Measurements from ENCODE around the gene SPTSSA. TPM values are rescaled to one million over a fixed set of nuclear protein-coding genes. Genes with fewer than 3 reads are reported as not detected.
"Not testable (repeated sequence)": the region's sequence is repeated elsewhere in the genome, so short reads cannot be mapped to it uniquely, and the experiment has no call there.

Gene SPTSSA
- total RNA-seq, 1 donor from 2014 or later = 17.4 TPM

DNA sequence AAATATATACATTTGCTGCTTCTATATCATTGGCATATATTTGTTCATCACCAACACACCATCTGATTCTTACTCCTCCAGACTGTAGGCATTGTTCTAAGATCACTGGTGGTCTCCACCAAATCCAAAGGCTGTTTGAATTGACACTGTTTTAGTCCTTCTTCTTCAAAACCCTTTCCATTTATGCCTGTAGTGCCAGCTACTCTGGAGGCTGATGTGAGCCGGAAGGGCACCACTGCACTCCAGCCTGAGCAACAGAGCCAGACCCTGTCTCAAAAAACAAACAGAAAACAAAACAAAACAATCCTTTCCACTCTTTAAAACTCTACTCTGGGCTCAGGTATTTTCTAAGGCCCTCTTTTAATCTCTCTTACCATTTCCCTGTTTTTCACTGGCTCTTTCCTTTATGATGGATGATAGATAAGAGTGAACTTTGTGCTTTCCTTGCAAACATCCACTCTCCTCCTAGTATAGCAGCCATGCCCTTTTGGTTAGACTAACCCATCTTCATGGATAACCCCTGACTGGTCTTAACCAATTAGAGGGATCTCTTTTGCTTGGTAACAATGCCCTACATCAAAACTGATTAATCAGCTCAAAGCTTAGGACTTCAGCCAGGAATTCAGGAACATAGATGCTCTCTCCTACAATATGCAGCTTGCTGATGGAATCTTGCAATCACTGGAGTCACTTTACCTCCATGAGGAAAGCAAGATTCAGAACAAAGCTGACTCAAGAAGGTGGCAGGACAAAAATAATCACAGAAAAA, 24.9 kb downstream of the SPTSSA start:
- H3K27ac Mint-ChIP-seq = peak overlapping the region; percentile 15
- no peak overlapping the region for H3K4me3 Mint-ChIP-seq (ENCODE audit: low read depth)
- no peaks in the 10 kb centered on the region for H3K27me3 Mint-ChIP-seq
- TF ChIP-seq, protein P1, sequence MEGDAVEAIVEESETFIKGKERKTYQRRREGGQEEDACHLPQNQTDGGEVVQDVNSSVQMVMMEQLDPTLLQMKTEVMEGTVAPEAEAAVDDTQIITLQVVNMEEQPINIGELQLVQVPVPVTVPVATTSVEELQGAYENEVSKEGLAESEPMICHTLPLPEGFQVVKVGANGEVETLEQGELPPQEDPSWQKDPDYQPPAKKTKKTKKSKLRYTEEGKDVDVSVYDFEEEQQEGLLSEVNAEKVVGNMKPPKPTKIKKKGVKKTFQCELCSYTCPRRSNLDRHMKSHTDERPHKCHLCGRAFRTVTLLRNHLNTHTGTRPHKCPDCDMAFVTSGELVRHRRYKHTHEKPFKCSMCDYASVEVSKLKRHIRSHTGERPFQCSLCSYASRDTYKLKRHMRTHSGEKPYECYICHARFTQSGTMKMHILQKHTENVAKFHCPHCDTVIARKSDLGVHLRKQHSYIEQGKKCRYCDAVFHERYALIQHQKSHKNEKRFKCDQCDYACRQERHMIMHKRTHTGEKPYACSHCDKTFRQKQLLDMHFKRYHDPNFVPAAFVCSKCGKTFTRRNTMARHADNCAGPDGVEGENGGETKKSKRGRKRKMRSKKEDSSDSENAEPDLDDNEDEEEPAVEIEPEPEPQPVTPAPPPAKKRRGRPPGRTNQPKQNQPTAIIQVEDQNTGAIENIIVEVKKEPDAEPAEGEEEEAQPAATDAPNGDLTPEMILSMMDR (IDR thresholded peaks at IDR 0.05; ENCODE audit: unreplicated experiment) = no peak
- peaks cover 6% of the 10 kb centered on the region for H3K9me3 Mint-ChIP-seq (ENCODE audit: low read depth)
- DNase-seq (ENCODE audit: low spot score, unreplicated experiment) = no peak
- H3K36me3 Mint-ChIP-seq (ENCODE audit: insufficient read depth) = peaks cover 8% of the 10 kb centered on the region
- H3K4me1 Mint-ChIP-seq (ENCODE audit: low read depth) = peaks cover 18% of the 10 kb centered on the region

DNA sequence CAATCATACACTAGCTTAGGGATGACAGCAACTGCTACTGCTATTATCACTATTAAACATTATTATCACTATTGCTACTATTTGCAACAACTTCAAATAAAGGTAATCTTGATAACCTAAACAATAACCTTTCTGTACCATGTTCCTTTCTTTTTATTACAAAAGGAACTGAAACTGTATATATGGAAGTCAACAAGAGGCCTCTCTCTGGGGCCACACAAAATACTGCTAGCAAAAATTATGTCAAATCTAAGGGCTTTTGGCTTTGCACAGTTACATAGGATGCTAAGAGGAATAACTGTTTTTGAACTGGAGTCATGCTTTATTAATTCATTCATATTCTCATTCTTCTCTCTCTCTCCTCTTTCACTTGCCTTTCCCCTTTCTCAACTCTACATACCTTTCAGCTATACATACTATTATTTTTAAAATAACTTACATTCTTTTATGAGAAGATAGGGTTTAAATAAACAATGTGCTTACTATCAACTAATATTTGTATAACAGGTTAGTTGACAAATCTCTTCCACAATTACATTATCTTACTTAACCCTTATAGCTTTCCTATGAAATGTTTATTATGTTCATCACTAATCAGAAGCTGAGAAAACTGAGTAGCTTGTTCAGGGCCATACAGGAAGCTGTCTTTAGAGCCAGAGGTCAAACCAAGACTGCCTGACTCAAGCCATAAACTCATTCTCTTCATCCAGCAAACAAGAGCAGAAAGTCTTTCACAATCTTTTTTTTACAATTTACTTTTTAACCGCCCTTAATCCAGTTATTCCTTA, 25.7 kb downstream of the SPTSSA start:
- peak overlapping the region; percentile 45 for H3K27ac Mint-ChIP-seq
- TF ChIP-seq, protein P1 (IDR thresholded peaks at IDR 0.05; ENCODE audit: unreplicated experiment) = no peak
- no peaks in the 10 kb centered on the region for H3K27me3 Mint-ChIP-seq
- no peak overlapping the region for H3K4me3 Mint-ChIP-seq (ENCODE audit: low read depth)
- no peak for DNase-seq (ENCODE audit: low spot score, unreplicated experiment)
- peaks cover 6% of the 10 kb centered on the region for H3K36me3 Mint-ChIP-seq (ENCODE audit: insufficient read depth)
- peaks cover 18% of the 10 kb centered on the region for H3K4me1 Mint-ChIP-seq (ENCODE audit: low read depth)
- H3K9me3 Mint-ChIP-seq (ENCODE audit: low read depth) = peaks cover 6% of the 10 kb centered on the region

DNA sequence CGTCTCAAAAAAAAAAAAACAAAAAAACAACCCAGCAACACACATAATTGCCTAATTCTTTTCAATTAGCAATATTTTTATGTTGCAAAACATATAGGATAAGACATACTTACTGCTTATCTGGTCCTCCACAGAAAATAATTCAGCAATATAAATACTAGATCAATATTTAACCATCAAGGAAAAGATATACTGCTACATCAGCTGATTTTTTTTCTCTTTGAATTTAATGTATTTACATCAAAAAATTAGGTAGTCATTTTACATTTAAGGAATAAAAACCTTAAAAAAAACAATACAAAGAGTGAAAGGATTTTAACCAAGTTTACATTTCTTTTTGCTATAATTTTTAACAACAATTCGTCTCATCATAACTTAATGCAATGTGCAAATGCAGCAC, 28.1 kb downstream of the SPTSSA start:
- no peak for DNase-seq (ENCODE audit: low spot score, unreplicated experiment)
- H3K36me3 Mint-ChIP-seq (ENCODE audit: insufficient read depth) = peaks cover 6% of the 10 kb centered on the region
- H3K4me1 Mint-ChIP-seq (ENCODE audit: low read depth) = peaks cover 18% of the 10 kb centered on the region
- no peak overlapping the region for H3K27ac Mint-ChIP-seq
- TF ChIP-seq, protein P1 (IDR thresholded peaks at IDR 0.05; ENCODE audit: unreplicated experiment) = no peak
- H3K27me3 Mint-ChIP-seq = no peaks in the 10 kb centered on the region
- H3K9me3 Mint-ChIP-seq (ENCODE audit: low read depth) = peaks cover 6% of the 10 kb centered on the region
- H3K4me3 Mint-ChIP-seq (ENCODE audit: low read depth) = no peak overlapping the region

DNA sequence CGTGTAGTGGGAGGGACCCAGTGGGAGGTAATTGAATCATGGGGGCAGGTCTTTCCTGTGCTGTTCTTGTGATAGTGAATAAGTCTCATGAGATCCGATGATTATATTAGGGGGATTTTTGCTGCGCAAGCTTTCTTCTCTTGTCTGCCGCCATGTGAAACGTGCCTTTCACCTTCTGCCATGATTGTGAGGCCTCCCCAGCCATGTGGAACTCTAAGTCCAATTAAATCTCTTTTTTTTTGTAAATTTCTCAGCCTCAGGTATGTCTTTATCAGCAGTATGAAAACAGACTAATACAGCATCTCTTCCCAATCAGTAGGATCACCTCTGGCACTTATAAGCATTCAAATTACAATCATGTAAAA, 34.0 kb downstream of the SPTSSA start:
- not testable (repeated sequence) for H3K9me3 Mint-ChIP-seq (ENCODE audit: low read depth); H3K27ac Mint-ChIP-seq; H3K36me3 Mint-ChIP-seq (ENCODE audit: insufficient read depth); H3K4me3 Mint-ChIP-seq (ENCODE audit: low read depth); DNase-seq (ENCODE audit: low spot score, unreplicated experiment); H3K27me3 Mint-ChIP-seq
- H3K4me1 Mint-ChIP-seq (ENCODE audit: low read depth) = peaks cover 10% of the 10 kb centered on the region

DNA sequence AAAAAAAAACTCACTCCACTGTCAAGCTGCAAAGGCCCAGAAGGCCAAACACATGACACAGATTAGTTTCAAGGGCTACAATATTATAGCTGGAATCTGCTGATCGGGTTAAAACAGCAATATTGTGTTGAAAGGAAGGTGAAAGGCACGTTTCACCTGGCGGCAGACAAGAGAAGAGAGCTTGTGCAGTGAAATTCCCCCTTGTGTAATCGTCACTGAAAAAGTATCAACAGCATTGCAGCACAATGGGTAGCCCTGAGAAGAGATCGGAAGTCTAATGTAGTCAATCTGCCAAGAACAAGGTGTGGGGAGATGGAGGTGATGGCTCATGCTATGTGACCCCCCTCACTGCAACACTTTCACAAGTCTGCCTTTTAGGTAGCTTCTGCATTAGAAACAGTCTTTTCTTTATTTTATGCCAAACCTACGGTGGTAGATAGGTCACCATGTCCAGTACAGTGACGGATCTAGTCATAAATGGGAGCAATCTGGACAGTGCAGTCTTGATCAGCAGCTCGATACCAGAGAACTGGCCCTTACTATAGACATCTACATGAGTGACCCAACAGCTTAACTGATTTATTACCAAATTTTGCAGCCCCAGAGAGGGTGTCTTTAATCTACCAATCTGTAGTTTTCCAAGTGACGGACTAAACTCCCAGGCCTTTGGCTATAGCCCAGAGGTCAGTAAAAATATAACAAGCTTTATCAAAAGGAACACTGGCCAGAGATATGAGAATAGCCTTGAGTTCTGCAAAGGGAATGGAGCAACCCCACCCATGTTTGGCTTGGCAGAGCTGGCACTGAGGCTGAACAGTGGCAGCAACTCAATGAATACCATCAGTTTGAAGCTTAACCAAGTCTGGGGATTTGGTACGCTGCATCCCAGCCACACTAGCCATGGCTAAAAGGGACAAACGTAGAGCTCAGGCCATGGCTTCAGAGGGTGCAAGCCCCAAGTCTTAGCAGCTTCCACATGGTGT, 35.4 kb downstream of the SPTSSA start:
- Mint-ChIP-seq H3K4me1 (ENCODE audit: low read depth) (peaks cover 14% of the 10 kb centered on the region), H3K27me3 (no peaks in the 10 kb centered on the region), H3K4me3 (ENCODE audit: low read depth) (no peak overlapping the region), H3K36me3 (ENCODE audit: insufficient read depth) (peaks cover under 1% of the 10 kb centered on the region), H3K9me3 (ENCODE audit: low read depth) (peaks cover 1% of the 10 kb centered on the region), H3K27ac (no peak overlapping the region)
- DNase-seq (ENCODE audit: low spot score, unreplicated experiment) = no peak
- TF ChIP-seq, protein P1 (IDR thresholded peaks at IDR 0.05; ENCODE audit: unreplicated experiment) = no peak

Data from progenitor cell of endocrine pancreas (in vitro differentiated cells).